ENCODE data around the gene CYREN. TPM values are rescaled to one million over a fixed set of nuclear protein-coding genes. Genes with fewer than 3 reads are reported as not detected.

The CYREN gene, protein sequence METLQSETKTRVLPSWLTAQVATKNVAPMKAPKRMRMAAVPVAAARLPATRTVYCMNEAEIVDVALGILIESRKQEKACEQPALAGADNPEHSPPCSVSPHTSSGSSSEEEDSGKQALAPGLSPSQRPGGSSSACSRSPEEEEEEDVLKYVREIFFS
- total RNA-seq (2014; rRNA removed), result 74.4 and 79.0 TPM in 2 replicates
- polyA plus RNA-seq (2012), result 35.2 TPM

GRCh38 chr7:135170274-135170997, at the start of gene CYREN:
Gene CYREN (minus strand): TSS chr7:135170707. CDS start chr7:135168922, 1,785 bp downstream.
- peak; percentile 97 for DNase-seq (ENCODE audit: low read depth)

GRCh38 chr7:135217645-135218509, 47.4 kb upstream of the CYREN start:
- DNase-seq (ENCODE audit: low read depth), result no peak

DNA sequence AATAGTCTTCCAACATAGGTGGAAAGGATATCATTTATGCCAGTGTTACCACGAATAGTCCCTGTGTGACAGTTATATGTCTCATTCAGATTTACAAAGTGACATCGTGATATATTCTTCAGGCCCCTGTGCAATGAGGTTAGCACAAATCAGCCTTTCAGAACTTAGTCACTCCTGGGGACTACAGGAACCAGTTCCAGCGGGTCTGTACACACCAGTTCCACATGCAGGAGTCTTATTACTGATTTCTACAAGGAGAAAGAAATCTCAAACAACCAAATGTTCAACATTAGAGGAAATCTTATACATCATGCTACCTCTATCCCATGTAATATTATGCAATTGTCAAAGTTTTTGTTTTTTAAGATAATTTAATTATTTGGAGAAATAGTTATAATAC, 45.2 kb upstream of the CYREN start:
- no peak for DNase-seq (ENCODE audit: low read depth)

- DNase-seq (ENCODE audit: low read depth), result no peak
Observed at GRCh38 chr7:135215180-135215579, 44.7 kb upstream of the CYREN start.

DNA sequence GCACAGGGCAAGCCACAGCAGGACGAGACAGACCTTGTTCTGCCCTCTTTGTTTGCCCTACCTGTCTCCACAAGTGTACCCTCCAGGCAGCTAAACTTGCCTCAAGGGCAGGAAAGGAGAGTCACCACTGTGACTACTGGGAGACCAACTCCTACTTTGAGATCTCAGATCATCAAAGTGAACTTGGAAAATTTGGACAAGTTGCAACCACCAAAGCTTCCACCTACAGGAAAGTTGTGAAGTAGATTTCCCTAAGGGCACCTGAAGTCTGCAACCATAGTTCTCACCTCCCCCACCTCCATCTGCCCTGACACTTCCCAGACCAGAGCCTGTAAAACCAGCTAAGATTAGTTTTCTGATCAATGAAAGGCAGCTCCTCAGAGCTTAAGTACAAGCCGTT, 43.3 kb upstream of the CYREN start:
- no peak for DNase-seq (ENCODE audit: low read depth)

- DNase-seq (ENCODE audit: low read depth), result peak; percentile 65
Observed at GRCh38 chr7:135211946-135212685, 41.6 kb upstream of the CYREN start.

DNA sequence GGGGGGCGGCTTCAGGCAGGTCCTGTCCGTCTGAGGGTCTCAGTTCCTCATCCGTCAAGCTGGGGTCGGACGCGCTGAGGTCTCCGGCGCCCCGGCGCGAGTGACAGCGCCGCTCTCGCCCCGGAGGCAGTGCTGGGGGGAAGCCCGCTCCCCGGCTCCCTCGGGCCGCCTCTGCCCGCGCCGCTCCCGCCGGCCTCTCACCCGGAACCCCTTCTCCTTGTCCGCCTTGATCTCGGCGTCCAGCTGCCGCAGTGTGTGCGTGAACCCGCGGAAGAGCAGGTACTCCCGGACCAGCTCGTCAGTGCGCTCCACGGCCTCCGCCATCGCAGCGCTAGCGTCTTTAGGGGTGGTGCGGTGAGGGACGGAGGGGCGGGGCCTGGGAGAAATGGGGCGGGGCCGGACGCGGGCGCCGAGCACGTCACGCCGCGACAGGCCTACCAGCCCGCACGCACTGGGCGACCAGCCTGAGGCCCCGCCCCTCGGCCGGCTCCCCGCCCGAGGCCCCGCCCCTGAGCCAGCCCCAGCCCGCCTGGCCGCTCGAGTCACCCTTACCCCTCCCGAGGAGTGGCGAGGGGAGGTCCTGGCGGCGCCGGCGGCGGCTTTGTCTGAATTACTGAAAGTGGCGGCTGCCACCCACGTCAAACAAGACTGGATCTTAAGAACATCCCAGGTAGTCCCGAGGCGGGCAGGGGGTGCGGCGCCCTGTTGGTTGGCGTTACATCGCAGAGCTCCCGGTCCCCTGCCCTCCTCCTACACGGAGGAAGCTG, 40.9 kb upstream of the CYREN start, which contains the start of gene WDR91:
Gene WDR91, minus strand, starts transcription at position 348 of the 767 bp plus-strand sequence. Its CDS starts 24 bp downstream, at position 324.
- DNase-seq (ENCODE audit: low read depth), result peak; percentile 92

DNA sequence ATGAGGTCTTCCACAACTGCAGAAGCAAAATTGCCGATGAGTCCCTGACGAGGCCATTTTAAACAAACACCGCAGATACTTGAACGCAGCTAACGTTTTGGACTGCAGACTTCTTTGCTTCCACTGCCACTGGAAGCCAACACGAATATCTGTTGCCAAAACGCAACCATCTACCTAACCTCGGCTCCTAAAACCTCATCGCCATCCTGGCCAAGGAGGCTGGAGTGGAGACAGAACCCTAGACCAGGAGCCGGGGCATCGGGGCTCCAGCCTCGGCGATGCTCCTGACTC, 40.3 kb upstream of the CYREN start:
- DNase-seq (ENCODE audit: low read depth), result no peak

- no peak for DNase-seq (ENCODE audit: low read depth)
Observed at GRCh38 chr7:135209225-135209834, 38.8 kb upstream of the CYREN start.

DNA sequence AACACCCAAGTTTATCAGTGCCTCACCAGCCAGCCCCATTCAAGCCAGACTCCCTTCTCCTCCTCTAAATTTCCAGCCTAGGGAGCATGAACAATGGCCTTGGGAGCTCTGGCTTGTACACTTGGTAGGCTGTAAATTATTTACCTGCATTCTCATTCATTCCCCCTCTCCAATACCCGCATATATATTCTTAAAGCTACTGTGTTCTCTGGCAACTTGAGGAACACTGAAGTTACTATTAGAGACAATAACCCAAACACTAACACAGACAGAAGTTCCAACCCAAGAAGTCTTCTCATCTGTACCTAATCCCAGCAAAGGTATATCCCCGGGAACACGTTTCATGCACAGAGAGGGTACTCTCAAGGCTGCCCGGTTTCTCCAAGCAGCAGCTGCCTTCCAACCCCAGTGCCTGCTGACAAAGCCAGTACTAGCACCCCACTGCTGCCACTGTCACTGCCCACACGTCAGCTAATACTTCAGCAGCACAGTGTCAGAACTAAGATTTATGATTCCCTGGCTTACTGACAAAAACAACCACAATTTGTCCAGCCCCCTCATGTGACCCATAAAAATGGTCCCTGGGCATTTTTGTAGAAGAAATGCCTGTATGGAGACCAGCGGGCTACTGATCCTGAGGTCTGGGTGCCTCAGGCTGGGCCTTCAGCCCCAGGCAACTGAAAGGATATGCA, 37.7 kb upstream of the CYREN start:
- DNase-seq (ENCODE audit: low read depth), result no peak

DNA sequence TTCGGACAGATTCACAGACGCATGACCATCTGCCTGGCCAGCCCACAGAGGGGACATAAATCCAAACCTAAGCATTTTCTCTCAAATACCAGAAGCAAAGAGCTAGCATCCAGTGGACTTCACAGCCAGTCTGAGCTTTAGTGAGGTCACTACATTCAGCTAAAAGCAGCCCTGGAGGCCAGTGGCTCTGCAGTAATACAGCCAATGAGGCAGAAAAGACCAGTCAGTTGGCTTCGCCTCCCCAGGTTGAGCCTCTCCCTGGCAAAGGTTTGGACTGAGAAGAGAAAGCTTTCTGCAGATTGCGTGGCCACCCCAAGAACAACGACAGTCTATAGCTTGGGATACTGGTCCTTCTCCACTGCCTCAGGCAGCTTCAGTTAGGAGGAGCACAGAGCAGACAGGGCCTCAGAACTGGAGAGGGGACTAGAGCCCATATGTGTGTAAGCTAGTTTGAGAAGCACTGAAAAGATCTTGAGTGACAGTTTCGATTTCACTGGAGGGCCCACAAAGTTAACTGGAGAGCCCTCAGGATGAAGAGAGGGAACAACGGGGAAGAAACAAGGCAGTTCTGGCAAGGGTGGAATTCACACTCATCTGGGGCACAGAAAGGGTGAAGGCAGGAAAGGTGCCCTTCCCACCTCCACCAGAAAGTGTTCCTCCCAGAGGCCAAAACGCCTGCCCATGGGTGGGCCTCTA, 37.0 kb upstream of the CYREN start:
- DNase-seq (ENCODE audit: low read depth), result no peak

DNA sequence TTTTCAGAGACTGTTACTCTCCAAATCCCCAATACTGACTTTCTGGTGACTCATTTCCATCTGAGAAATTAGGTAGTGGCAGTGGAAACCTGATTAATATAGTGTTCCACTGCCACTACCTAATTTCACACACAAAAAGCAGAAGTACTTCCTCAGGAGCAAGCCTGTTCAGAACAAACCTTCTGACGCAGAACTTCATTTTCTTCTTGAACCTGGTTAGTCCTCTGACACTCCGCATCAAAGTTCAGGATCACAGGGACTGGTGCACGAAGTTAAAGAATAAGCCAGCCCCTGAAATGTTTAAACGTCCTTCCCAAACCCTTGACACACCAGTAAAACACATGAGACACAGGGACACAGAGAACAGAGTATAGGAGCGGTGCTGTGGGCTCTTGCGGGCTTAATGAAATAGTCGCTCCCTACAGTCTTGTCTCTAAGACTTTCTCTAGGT, 36.5 kb upstream of the CYREN start:
- DNase-seq (ENCODE audit: low read depth), result no peak

GRCh38 chr7:135205850-135206249, 35.3 kb upstream of the CYREN start:
- no peak for DNase-seq (ENCODE audit: low read depth)

- no peak for DNase-seq (ENCODE audit: low read depth)
Observed at GRCh38 chr7:135204876-135205275, 34.4 kb upstream of the CYREN start.

DNA sequence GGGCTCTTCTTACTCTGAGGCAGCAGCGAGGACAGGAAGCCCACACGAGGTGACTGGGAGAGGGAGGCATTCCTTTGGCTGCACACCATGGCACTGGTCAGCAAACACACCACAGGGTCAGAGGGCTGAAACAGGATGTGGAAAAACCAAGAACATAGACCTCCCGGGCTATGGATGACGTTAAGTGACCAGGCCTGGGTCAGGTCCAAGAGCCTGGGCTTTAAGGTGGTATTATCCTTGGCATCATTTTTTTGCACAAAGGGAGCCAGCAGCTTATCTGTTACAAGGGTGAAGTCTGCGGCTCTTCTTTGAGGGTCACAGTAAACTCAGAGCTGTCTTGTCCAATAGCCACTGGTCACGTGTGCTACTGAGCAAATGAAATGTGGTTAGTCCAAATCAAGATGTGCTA, 33.8 kb upstream of the CYREN start:
- DNase-seq (ENCODE audit: low read depth), result peak; percentile 14

DNA sequence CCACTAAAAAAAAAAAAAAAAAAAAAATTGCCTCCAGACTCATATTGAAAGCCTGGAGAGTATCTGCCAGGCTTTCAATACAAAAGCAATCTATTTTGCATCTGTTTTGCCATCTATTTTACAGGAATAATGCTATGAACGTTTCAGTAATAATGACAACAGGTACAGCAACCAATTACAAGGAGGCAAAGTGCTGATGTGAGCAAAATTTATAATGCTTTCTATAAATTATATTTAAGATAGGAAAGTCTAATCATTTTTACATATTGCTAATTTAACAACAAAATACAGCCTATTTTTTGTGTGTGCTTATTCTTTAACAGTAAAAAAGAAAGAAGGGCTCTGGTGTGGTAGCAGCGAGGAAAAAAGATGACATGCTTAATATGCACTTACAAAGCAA, 30.8 kb upstream of the CYREN start:
- DNase-seq (ENCODE audit: low read depth), result no peak

DNA sequence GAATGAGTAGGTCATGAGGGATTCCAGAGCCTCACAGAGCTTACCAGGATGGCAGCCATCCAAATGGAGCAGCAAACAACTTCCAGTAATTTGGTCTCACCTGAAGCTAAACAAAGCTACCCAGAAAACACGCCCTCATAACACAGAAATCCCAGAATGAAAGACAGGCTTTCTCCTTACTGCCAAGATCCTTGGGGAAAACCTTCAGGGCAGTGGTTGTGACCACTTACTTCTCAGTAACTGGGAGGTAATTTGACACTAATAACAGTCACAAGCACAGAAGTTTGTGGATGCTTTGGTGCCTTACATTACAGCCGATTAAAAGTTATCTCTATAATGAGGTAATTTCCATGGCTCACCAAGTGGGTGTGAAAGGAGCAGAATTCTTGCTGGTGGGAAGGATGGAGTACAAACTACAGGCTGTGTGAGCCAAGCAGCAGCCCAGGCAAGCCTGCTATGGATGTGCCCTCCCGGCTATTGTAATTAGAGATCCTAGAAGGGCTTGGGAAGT, 30.4 kb upstream of the CYREN start:
- no peak for DNase-seq (ENCODE audit: low read depth)

- no peak for DNase-seq (ENCODE audit: low read depth)
Observed at GRCh38 chr7:135199439-135199838, 28.9 kb upstream of the CYREN start.
